Measurements from ENCODE around the gene PGF. TPM values are rescaled to one million over a fixed set of nuclear protein-coding genes. Genes with fewer than 3 reads are reported as not detected.

Gene PGF
- total and polyA plus RNA-seq, 2 of the 13 experiments (the other 11 are each of a cell fraction or from before 2014, with no cell fraction given): 10.7 to 27.5 TPM

DNA sequence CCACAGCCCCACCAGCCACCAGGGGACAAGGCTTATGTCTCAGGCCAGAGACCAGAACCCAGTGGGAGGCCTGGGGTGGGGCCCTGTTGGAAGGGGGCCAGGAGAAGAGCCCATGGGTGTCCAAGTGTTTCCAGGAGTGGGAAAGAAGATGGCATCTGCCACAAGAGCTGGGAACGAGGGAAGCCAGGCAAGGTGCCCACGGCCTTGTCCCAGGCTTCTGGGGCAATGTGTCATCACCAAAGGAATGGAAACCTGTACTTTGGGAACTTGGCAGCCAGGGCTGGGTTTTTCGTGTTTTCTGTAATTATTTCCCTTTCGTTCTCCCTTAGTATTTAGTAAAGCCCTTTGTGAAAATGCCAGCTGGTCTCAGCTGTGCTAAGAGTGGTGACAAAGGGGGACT lies 5.3 kb upstream of the PGF start:
- DNase-seq (ENCODE audit: low spot score) (no peak), ATAC-seq (no peak), FAIRE-seq (no peak)
- Histone ChIP-seq H4K20me1 (ENCODE audit: insufficient read depth, low read length) (no peaks in the 10 kb centered on the region), H3K36me3 (replicated peaks in 1 of 2; ENCODE audit: control insufficient read depth in 1 of 2, insufficient read depth in 2 of 2, low read length in 2 of 2) (no peaks in the 10 kb centered on the region), H3K4me1 (ENCODE audit: insufficient read depth, low read length) (peaks cover 43% of the 10 kb centered on the region), H3K4me3 (replicated peaks in 1 of 3; ENCODE audit: insufficient read depth in 1 of 3, low read depth in 2 of 3, low read length in 3 of 3) (no peak overlapping the region), H3K27me3 (ENCODE audit: control insufficient read depth in 1 of 2, insufficient read depth in 2 of 2, low read length in 2 of 2) (peaks cover 3 to 32% of the 10 kb centered on the region in 2 experiments; a peak in 3 of 5 replicates), H3K79me2 (ENCODE audit: insufficient read depth, low read length) (no peaks in the 10 kb centered on the region), H3K27ac (ENCODE audit: extremely low read length, insufficient read depth, low read length) (no peak overlapping the region), H3K9ac (ENCODE audit: insufficient read depth, low read depth, low read length) (no peak overlapping the region), H3K4me2 (ENCODE audit: low read depth, low read length) (no peak overlapping the region), H3K9me3 (ENCODE audit: low read length) (no peaks in the 10 kb centered on the region), H2AFZ (ENCODE audit: low read length) (no peak overlapping the region)
- intact Hi-C loops (cut with micrococcal nuclease; ENCODE audit: unreplicated experiment) (no loop called here), in situ Hi-C loops (cut with HindIII; ENCODE audit: extremely low pct_ligation_motif_present, low pct_unique_long_range_greater_than_20kb) (no loop called here)
- POLR2A ChIA-PET: interaction anchor here (1.0 kb wide), 1 partner anchor 9 kb away, joined by 4 read pairs; no protein-coding TSS in a partner anchor
- 38% methylated on average over 4 of the region's 4 CpGs for WGBS (ENCODE audit: low lambda C conversion rate)
- no TSS peak for BruUV-seq (replicated peaks)
- CTCF ChIA-PET (ENCODE audit: low intra/inter-chr PET ratio, low total read pairs): no interaction called here
- no peak for TF ChIP-seq CBFB (CRISPR knock-in tag; IDR thresholded peaks at IDR 0.05)
- no peak for TF ChIP-seq ZNF230 (CRISPR knock-in tag; IDR thresholded peaks at IDR 0.05)
- TF ChIP-seq IKZF1 (IDR thresholded peaks at IDR 0.05): no peak
- TF ChIP-seq FOXO1 (CRISPR knock-in tag; IDR thresholded peaks at IDR 0.05): no peak
- TF ChIP-seq, protein P1, sequence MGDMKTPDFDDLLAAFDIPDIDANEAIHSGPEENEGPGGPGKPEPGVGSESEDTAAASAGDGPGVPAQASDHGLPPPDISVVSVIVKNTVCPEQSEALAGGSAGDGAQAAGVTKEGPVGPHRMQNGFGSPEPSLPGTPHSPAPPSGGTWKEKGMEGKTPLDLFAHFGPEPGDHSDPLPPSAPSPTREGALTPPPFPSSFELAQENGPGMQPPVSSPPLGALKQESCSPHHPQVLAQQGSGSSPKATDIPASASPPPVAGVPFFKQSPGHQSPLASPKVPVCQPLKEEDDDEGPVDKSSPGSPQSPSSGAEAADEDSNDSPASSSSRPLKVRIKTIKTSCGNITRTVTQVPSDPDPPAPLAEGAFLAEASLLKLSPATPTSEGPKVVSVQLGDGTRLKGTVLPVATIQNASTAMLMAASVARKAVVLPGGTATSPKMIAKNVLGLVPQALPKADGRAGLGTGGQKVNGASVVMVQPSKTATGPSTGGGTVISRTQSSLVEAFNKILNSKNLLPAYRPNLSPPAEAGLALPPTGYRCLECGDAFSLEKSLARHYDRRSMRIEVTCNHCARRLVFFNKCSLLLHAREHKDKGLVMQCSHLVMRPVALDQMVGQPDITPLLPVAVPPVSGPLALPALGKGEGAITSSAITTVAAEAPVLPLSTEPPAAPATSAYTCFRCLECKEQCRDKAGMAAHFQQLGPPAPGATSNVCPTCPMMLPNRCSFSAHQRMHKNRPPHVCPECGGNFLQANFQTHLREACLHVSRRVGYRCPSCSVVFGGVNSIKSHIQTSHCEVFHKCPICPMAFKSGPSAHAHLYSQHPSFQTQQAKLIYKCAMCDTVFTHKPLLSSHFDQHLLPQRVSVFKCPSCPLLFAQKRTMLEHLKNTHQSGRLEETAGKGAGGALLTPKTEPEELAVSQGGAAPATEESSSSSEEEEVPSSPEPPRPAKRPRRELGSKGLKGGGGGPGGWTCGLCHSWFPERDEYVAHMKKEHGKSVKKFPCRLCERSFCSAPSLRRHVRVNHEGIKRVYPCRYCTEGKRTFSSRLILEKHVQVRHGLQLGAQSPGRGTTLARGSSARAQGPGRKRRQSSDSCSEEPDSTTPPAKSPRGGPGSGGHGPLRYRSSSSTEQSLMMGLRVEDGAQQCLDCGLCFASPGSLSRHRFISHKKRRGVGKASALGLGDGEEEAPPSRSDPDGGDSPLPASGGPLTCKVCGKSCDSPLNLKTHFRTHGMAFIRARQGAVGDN (CRISPR knock-in tag; IDR thresholded peaks at IDR 0.05): no peak
- TF ChIP-seq, protein P2, sequence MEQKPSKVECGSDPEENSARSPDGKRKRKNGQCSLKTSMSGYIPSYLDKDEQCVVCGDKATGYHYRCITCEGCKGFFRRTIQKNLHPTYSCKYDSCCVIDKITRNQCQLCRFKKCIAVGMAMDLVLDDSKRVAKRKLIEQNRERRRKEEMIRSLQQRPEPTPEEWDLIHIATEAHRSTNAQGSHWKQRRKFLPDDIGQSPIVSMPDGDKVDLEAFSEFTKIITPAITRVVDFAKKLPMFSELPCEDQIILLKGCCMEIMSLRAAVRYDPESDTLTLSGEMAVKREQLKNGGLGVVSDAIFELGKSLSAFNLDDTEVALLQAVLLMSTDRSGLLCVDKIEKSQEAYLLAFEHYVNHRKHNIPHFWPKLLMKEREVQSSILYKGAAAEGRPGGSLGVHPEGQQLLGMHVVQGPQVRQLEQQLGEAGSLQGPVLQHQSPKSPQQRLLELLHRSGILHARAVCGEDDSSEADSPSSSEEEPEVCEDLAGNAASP (CRISPR knock-in tag; IDR thresholded peaks at IDR 0.05; ENCODE audit: borderline replicate concordance): no peak
- TF ChIP-seq, protein P3, sequence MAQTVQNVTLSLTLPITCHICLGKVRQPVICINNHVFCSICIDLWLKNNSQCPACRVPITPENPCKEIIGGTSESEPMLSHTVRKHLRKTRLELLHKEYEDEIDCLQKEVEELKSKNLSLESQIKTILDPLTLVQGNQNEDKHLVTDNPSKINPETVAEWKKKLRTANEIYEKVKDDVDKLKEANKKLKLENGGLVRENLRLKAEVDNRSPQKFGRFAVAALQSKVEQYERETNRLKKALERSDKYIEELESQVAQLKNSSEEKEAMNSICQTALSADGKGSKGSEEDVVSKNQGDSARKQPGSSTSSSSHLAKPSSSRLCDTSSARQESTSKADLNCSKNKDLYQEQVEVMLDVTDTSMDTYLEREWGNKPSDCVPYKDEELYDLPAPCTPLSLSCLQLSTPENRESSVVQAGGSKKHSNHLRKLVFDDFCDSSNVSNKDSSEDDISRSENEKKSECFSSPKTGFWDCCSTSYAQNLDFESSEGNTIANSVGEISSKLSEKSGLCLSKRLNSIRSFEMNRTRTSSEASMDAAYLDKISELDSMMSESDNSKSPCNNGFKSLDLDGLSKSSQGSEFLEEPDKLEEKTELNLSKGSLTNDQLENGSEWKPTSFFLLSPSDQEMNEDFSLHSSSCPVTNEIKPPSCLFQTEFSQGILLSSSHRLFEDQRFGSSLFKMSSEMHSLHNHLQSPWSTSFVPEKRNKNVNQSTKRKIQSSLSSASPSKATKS (CRISPR knock-in tag; IDR thresholded peaks at IDR 0.05): no peak
- TF ChIP-seq, protein P4, sequence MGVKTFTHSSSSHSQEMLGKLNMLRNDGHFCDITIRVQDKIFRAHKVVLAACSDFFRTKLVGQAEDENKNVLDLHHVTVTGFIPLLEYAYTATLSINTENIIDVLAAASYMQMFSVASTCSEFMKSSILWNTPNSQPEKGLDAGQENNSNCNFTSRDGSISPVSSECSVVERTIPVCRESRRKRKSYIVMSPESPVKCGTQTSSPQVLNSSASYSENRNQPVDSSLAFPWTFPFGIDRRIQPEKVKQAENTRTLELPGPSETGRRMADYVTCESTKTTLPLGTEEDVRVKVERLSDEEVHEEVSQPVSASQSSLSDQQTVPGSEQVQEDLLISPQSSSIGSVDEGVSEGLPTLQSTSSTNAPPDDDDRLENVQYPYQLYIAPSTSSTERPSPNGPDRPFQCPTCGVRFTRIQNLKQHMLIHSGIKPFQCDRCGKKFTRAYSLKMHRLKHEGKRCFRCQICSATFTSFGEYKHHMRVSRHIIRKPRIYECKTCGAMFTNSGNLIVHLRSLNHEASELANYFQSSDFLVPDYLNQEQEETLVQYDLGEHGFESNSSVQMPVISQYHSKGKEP (CRISPR knock-in tag; IDR thresholded peaks at IDR 0.05): no peak
- TF ChIP-seq, protein P5, sequence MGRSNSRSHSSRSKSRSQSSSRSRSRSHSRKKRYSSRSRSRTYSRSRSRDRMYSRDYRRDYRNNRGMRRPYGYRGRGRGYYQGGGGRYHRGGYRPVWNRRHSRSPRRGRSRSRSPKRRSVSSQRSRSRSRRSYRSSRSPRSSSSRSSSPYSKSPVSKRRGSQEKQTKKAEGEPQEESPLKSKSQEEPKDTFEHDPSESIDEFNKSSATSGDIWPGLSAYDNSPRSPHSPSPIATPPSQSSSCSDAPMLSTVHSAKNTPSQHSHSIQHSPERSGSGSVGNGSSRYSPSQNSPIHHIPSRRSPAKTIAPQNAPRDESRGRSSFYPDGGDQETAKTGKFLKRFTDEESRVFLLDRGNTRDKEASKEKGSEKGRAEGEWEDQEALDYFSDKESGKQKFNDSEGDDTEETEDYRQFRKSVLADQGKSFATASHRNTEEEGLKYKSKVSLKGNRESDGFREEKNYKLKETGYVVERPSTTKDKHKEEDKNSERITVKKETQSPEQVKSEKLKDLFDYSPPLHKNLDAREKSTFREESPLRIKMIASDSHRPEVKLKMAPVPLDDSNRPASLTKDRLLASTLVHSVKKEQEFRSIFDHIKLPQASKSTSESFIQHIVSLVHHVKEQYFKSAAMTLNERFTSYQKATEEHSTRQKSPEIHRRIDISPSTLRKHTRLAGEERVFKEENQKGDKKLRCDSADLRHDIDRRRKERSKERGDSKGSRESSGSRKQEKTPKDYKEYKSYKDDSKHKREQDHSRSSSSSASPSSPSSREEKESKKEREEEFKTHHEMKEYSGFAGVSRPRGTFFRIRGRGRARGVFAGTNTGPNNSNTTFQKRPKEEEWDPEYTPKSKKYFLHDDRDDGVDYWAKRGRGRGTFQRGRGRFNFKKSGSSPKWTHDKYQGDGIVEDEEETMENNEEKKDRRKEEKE (IDR thresholded peaks at IDR 0.05): no peak
- TF ChIP-seq SAFB2 (CRISPR knock-in tag; IDR thresholded peaks at IDR 0.05; ENCODE audit: borderline replicate concordance, low read depth): no peak
- no peak for TF ChIP-seq PCBP1 (IDR thresholded peaks at IDR 0.05; ENCODE audit: borderline replicate concordance, low read depth, low read length)
